ENCODE data around the gene PSMG1.
"Not testable (repeated sequence)": the region's sequence is repeated elsewhere in the genome, so short reads cannot be mapped to it uniquely, and the experiment has no call there.

PSMG1 gene

DNA sequence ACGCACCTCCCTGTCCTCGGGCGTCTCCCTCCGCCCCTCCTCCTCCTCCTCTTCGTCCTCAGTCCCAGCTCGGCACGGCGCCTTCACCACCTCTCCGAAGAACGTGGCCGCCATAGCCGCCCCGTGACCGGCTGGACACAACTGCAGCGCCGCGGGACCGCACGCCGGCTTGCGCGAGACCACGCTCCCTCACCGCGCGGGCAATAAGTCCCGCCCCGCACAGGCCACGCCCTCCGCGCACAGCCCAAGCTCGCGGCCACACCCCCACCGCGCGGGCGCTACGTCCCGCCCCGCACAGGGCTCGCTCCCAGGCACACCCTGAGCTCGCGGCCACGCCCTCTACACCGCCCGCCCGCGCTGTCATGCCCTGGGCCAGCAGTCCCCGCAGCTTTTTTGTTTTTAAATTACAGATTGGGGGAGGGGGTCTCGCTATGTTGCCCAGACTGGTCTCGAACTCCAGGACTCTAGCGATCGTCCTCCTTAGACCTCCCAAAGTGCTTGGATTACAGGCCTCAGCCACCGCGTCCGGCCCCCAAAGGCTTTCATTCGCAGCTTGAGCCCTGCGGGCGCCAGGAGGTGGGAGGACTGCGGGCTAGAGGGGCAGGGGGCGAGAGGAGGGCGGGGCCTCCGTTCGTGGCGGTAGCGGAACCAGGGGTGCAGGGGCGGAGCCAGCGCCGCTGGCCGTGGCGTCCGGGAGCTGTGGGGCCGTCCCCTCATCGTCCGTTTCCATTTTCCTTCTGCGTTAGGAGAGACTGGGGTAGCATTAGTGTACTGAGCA is at the start of gene PSMG1:
Gene PSMG1, minus strand, starts transcription at position 180 of the 778 bp plus-strand sequence. Its CDS starts 66 bp downstream, at position 114.
- peak; percentile 92 for DNase-seq

GRCh38 chr21:39232861-39233291 is 49.6 kb upstream of the PSMG1 start:
- DNase-seq: no peak

GRCh38 chr21:39224930-39225329 is 41.7 kb upstream of the PSMG1 start:
- no peak for DNase-seq

- DNase-seq: no peak
Observed at GRCh38 chr21:39221997-39222486, 38.8 kb upstream of the PSMG1 start.

GRCh38 chr21:39221282-39221996 is 38.2 kb upstream of the PSMG1 start:
- no peak for DNase-seq

DNA sequence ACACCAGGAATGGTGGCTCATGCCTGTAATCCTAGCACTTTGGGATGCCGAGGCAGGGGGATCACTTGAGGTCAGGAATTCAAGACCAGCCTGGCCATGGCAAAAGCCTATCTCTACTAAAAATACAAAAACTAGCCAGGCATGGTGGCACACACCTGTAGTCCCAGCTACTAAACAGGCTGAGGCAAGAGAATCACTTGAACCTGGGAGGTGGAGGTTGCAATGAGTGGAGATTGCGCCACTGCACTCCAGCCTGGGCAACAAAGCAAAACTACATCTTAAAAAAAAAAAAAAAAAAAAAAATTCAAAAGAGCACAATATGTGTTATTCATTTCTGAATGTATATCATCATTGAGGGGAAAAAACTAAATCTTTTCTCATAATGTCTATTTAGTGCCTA is 37.6 kb upstream of the PSMG1 start:
- DNase-seq: not testable (repeated sequence)

- DNase-seq: no peak
Observed at GRCh38 chr21:39220150-39220549, 36.9 kb upstream of the PSMG1 start.

DNA sequence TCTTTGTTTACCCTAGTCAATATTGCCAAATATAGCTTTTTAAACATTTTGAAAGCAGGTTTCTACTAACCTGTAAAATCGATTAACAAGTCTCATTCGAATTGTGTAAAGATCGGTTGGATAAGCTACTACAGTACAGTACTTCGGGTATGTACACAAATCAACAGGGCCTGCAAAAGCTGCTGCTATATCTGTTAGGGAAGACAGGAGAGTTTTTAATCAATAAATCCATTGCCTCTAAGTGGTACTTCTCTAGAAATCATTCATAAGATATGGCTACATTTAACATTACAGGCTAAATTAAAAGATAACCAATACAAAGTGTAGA is 34.8 kb upstream of the PSMG1 start:
- no peak for DNase-seq

DNA sequence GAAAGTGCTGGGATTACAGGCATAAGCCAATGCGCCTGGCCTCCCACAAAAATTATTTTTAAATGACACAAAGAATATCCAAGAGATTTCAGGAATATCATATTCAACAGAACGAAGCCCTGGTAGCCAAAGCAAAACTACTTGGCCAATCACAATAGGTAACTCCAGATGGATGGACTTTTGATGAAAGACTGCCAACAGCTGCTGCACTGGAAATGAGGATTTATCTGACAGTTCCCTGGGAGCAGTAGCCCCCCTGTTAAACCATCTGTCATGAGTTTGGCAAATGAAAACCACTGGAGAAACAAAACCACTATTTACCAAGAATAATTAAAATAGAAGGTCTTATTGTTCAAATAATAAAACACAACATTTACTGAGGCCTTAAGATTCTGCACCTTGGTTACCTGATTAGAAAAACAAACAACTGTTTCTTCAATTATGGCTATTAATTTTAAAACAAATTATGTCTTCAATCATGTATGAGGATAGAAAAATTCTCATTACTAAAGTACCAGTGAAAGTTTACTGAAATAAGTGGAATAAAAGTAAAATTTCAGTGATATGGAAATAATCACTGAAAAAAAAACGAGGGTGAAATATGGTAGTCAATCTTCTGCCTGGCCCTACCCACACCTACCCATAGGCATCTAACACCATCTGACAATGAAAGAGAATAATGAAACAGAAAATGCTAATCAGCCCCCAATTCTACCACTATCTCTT is 34.3 kb upstream of the PSMG1 start:
- DNase-seq: no peak

- no peak for DNase-seq
Observed at GRCh38 chr21:39216290-39216689, 33.0 kb upstream of the PSMG1 start.

DNA sequence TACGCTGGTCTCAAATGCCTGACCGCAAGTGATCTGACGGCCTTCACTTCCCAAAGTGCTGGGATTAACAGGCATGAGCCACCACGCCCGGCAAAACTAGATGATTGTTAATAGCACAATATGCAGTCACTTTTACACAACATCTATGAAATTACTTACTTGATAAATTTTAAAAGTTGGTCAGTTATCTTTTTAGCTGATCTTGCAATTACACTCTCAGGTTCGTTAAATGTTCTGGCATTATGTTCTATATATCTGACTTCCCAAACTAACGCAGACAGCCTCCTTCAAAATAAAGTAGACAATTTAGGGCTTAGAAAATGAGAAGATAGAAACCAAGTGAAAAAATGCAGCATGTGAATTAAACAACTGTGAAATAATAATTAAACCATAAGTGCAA is 31.8 kb upstream of the PSMG1 start:
- DNase-seq: no peak

DNA sequence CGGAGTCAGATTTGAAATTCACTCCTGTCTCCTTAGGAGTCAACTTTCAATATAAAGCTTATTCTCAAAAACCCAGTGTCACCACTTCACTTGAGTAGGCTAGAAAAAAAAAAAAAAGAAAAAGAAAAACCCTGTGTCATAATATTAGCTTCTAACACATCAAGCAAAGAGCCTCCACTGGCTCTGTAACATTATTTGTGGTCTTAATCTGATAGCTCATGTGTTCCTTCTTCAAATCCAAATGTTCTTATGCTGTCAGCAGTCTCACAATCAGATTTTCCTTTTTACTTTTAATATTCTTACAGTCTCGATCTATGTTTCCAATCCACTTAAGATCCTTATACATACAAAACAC is 26.1 kb upstream of the PSMG1 start:
- DNase-seq: no peak

GRCh38 chr21:39208624-39209333 is 25.5 kb upstream of the PSMG1 start:
- no peak for DNase-seq

- DNase-seq: no peak
Observed at GRCh38 chr21:39204134-39204533, 20.9 kb upstream of the PSMG1 start.

- DNase-seq: no peak
Observed at GRCh38 chr21:39198800-39199199, 15.5 kb upstream of the PSMG1 start.

- no peak for DNase-seq
Observed at GRCh38 chr21:39197448-39198233, 14.4 kb upstream of the PSMG1 start.

DNA sequence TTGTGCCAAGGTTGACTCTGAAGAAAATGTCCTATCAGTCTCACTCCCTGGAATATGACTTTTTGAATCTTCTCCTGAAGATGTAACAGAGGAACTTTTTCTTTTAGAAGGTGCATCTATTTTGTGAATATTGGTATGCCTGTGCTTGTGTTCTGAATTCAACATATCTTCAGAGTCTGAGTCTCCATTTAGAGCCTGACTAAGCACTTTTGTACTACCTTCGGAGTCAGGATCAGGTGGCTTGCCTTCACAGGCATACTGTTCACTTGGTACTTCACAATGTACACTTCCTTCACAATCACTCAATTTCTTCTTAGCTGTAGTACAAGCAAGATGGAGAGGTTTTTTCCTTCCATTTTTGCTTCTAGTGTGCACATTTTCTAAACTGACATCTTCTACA is 13.6 kb upstream of the PSMG1 start:
- DNase-seq: no peak

GRCh38 chr21:39196310-39196709 is 13.1 kb upstream of the PSMG1 start:
- no peak for DNase-seq

DNA sequence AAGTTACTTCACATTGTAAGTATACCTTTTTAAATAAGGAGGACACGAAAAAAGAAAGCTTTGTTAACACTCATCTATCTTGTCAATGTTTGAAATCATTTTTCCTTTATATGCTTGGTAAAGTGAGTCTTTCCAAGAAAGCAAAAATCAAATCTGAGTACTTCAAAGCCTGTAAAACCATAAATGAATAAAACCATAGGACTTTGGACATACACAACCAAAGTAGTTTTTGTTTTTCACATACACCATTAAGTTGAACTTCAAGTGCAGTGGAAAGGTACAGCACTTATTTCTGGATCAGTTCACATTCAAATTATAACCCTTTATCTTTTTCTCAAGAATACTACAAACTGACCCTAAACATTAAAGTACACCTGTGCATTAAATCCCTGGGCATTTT is 10.1 kb upstream of the PSMG1 start:
- DNase-seq: no peak

DNA sequence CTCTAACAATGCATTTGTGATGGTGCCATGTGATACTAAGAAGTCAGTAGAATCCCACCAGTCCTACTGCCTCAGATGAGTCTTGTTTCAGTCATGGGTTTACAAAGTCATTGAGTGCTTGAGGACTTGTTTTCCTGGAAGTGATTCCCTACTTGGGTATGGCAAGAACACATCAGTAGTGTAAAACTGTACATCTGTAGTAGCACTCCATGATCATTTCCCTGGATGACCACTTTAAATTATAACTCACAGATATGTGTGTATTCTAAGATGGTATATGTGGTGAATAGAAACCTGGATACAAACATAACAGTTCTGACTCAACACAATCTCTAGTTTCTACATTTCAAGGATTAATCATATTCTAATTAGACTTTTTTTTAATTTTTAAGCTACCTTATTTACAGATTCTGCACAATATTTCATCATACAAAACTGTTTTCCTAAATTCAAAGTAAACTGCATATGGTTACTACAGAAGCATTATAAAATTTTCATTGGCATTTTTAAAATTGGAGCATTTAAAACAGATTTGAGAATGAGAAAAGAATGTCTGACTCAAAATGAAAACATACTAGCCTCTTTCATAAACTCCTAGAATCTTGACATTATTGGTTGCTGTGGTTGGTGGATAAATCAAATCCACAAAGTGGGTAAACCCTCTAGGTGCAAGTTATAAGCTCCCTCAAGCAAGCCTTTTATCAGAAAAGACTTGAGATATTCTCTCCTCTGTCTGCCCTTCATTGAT is 6.8 kb upstream of the PSMG1 start:
- no peak for DNase-seq

- no peak for DNase-seq
Observed at GRCh38 chr21:39188521-39189139, 5.4 kb upstream of the PSMG1 start.
